HepG2 (cell line): ENCODE data around the gene RAN. TPM values are rescaled to one million over a fixed set of nuclear protein-coding genes. Genes with fewer than 3 reads are reported as not detected.

Experiments
- ATAC-seq: fragments of 200-7000 bp; cut with Tn5 transposase; 3 replicates; pipeline ENCODE4 v1.9.1; 2020; ENCODE audit warnings: mild to moderate bottlenecking, moderate library complexity
- BruUV-seq: library from RNA; stranded (reverse); fragments of 400-500 nt; replicated peaks from 2 replicates; lab custom pipeline; 2021; lab: Mats Ljungman, UMichigan
- CTCF ChIA-PET: fragments of 300-600 bp; formaldehyde crosslinking; extraction: SDS; loops from one replicate; lab custom pipeline; 2021; ENCODE audit warnings: low total read pairs, inconsistent platforms, low intra/inter-chr PET ratio; lab: Yijun Ruan, JAX
- POLR2A ChIA-PET: fragments of 350-600 bp; sonication (Branson Sonifier 250); formaldehyde crosslinking; loops from one replicate; lab custom pipeline; 2020; ENCODE audit warnings: antibody characterized with exemption, inconsistent platforms; lab: Yijun Ruan, JAX
- DNase-seq: peaks from one replicate; pipeline ENCODE4 v3.0.0-alpha.2; 2015; ENCODE audit warnings: low spot score
- FAIRE-seq: peaks from 3 replicates; lab custom pipeline; 2011; peaks lifted over from hg19 to GRCh38; lab: Jason Lieb, UNC
- H2AFZ ChIP-seq: one replicate; pipeline ENCODE4 v1.6.1; 2011; ENCODE audit warnings: low read length, inconsistent platforms
- H3K27ac ChIP-seq: fragments of 300-600 bp; 3 replicates; pipeline ENCODE4 v1.8.0; 2011; ENCODE audit warnings: mixed run types, mild to moderate bottlenecking, mixed read lengths, low read length, inconsistent platforms; ENCODE audit not compliant: insufficient read depth; ENCODE audit errors: extremely low read length
- H3K27me3 ChIP-seq, 2 experiments: fragments of 200-600 bp in 1 of 2; 2 replicates in 1 of 2; 3 replicates in 1 of 2; pipeline versions ENCODE4 v1.6.0 to v1.8.0; 2011; ENCODE audit warnings: low read length in 2 of 2, mild to moderate bottlenecking in 2 of 2, moderate library complexity in 2 of 2, inconsistent platforms in 1 of 2; ENCODE audit not compliant: insufficient read depth in 2 of 2, control insufficient read depth in 1 of 2
- H3K36me3 ChIP-seq, 2 experiments: fragments of 200-600 bp in 1 of 2; replicated peaks in 1 of 2; 2 replicates in 1 of 2; 3 replicates in 1 of 2; pipeline versions ENCODE4 v1.5.1 to v1.8.0; 2011; ENCODE audit warnings: low read length in 2 of 2, inconsistent platforms in 1 of 2; ENCODE audit not compliant: insufficient read depth in 2 of 2, control insufficient read depth in 1 of 2
- H3K4me1 ChIP-seq: 2 replicates; pipeline ENCODE4 v1.5.1; 2012; ENCODE audit warnings: low read length, inconsistent platforms; ENCODE audit not compliant: insufficient read depth
- H3K4me2 ChIP-seq: 2 replicates; pipeline ENCODE4 v1.6.0; 2011; ENCODE audit warnings: low read depth, low read length, inconsistent platforms
- H3K4me3 ChIP-seq, 3 experiments: fragments of 200-600 bp in 1 of 3; sonication (generic), shearing (Covaris generic) in 1 of 3; replicated peaks in 1 of 3; 2 replicates each; pipeline ENCODE4 v1.5.1; 2011 to 2016; ENCODE audit warnings: low read length in 3 of 3, inconsistent platforms in 2 of 3, low read depth in 2 of 3, mild to moderate bottlenecking in 2 of 3, control low read depth in 1 of 3, mixed read lengths in 1 of 3; ENCODE audit not compliant: insufficient read depth in 1 of 3
- H3K79me2 ChIP-seq: one replicate; pipeline ENCODE4 v1.6.1; 2011; ENCODE audit warnings: low read length, inconsistent platforms; ENCODE audit not compliant: insufficient read depth
- H3K9ac ChIP-seq: 2 replicates; pipeline ENCODE4 v1.6.0; 2011; ENCODE audit warnings: mild to moderate bottlenecking, low read depth, low read length, inconsistent platforms; ENCODE audit not compliant: insufficient read depth
- H3K9me3 ChIP-seq: 2 replicates; pipeline ENCODE4 v1.5.1; 2012; ENCODE audit warnings: mild to moderate bottlenecking, low read length
- H4K20me1 ChIP-seq: 2 replicates; pipeline ENCODE4 v1.6.0; 2011; ENCODE audit warnings: inconsistent platforms, mild to moderate bottlenecking, low read length, moderate library complexity; ENCODE audit not compliant: insufficient read depth
- ARID3A ChIP-seq: IDR thresholded peaks from 2 replicates; pipeline ENCODE4 v1.6.1; 2012; ENCODE audit warnings: low read depth, low read length, improper control_type of control experiment
- BRD4 ChIP-seq: sonication (generic); formaldehyde crosslinking; IDR thresholded peaks from 2 replicates; pipeline ENCODE4 v1.4.0; 2020; ENCODE audit warnings: missing genetic modification reagents
- HOXA9 ChIP-seq: sonication (generic); formaldehyde crosslinking; IDR thresholded peaks from 2 replicates; pipeline ENCODE4 v1.8.1; 2022; ENCODE audit warnings: missing genetic modification reagents, mild to moderate bottlenecking, moderate library complexity, borderline replicate concordance
- NFE2L1 ChIP-seq: sonication (generic); formaldehyde crosslinking; IDR thresholded peaks from 2 replicates; pipeline ENCODE4 v1.4.0; 2020; ENCODE audit warnings: missing genetic modification reagents, mild to moderate bottlenecking, borderline replicate concordance
- POLR2G ChIP-seq: fragments of 200-400 bp; formaldehyde crosslinking; IDR thresholded peaks from 2 replicates; pipeline ENCODE4 v1.6.1; 2018; ENCODE audit warnings: mild to moderate bottlenecking, low read depth, low read length, moderate library complexity
- PREB ChIP-seq: sonication (generic); formaldehyde crosslinking; IDR thresholded peaks from 2 replicates; pipeline ENCODE4 v1.4.0; 2020; ENCODE audit warnings: missing genetic modification reagents
- ZNF207 ChIP-seq: fragments of 450-650 bp; IDR thresholded peaks from 2 replicates; pipeline ENCODE4 v1.6.1; 2016; ENCODE audit warnings: antibody characterized with exemption, borderline replicate concordance
- ZNF3 ChIP-seq: IDR thresholded peaks from 2 replicates; pipeline ENCODE4 v1.7.0; 2017; ENCODE audit warnings: inconsistent platforms
- ZNF335 ChIP-seq: sonication (generic); formaldehyde crosslinking; IDR thresholded peaks from 2 replicates; pipeline ENCODE4 v1.4.0; 2020; ENCODE audit warnings: missing genetic modification reagents
- WGBS: methylation state at CpG from one replicate; pipeline ENCODE4 v1.1.6; 2017; ENCODE audit warnings: low lambda C conversion rate; 5-methylcytosine and 5-hydroxymethylcytosine counted together
- in situ Hi-C: cut with HindIII; loops from 2 replicates; pipeline ENCODE4 v1.10.0; 2017; ENCODE audit warnings: low pct_unique_long_range_greater_than_20kb; ENCODE audit not compliant: extremely low pct_ligation_motif_present
- intact Hi-C: fragments of 100-400 bp; cut with micrococcal nuclease; formaldehyde crosslinking; loops from one replicate; pipeline ENCODE4 v1.10.0; 2022; ENCODE audit not compliant: unreplicated experiment
- polyA plus RNA-seq, 8 experiments: library from polyadenylated mRNA; depleted of rRNA in 3 of 8; stranded (reverse) in 7 of 8; unstranded in 1 of 8; fragments of >200 nt; fragmentation: Illumina TruSeq in 4 of 8; extraction: Trizol in 4 of 8; gene quantifications; 2 replicates each; pipeline versions ENCODE4 v1.2.1 to v1.2.3, GENCODE V29; 2011 to 2016; ENCODE audit warnings: low read depth in 4 of 8, missing spikeins in 1 of 8, mixed read lengths in 1 of 8; ENCODE audit not compliant: insufficient read depth in 1 of 8
- total RNA-seq, 5 experiments: library from RNA; depleted of rRNA; stranded (reverse); fragments of >200 nt; fragmentation: Illumina TruSeq; extraction: Trizol; gene quantifications; 2 replicates each; pipeline ENCODE4 v1.2.3, GENCODE V29; 2016; ENCODE audit warnings: low read depth in 1 of 5

RAN gene
- total and polyA plus RNA-seq, 2 of the 13 experiments (the other 11 are each of a cell fraction or from before 2014, with no cell fraction given), result 1,335 to 1,630 TPM

GRCh38 chr12:130830246-130830551, 41.7 kb upstream of the RAN start (continued):
- no peak for TF ChIP-seq ZNF3 (CRISPR knock-in tag)
- TF ChIP-seq ZNF207, result no peak
- TF ChIP-seq PREB (CRISPR knock-in tag), result no peak
- no peak for TF ChIP-seq NFE2L1 (CRISPR knock-in tag)
- no peak for TF ChIP-seq ARID3A

GRCh38 chr12:130831246-130831645, 40.6 kb upstream of the RAN start:
- in situ Hi-C loops, result no loop called here
- DNase-seq (no peak), ATAC-seq (no peak), FAIRE-seq (no peak)
- 0 out of 5 replicates have a peak, but pooled peaks cover 0 to 2% of the 10 kb centered on the region in 2 experiments for H3K36me3 ChIP-seq
- H3K27ac ChIP-seq, result no peak overlapping the region
- ChIA-PET POLR2A (interaction anchor here (1.7 kb wide), 1 partner anchor 40 kb away, joined by 8 read pairs; no protein-coding TSS in a partner anchor), CTCF (no interaction called here)
- no peak overlapping the region for H3K4me2 ChIP-seq
- no peaks in the 10 kb centered on the region for H3K27me3 ChIP-seq
- H3K9ac ChIP-seq, result no peak overlapping the region
- BruUV-seq, result no TSS peak
- H3K79me2 ChIP-seq, result peaks cover 11% of the 10 kb centered on the region
- TF ChIP-seq HOXA9 (CRISPR knock-in tag) (no peak), ZNF335 (no peak), POLR2G (no peak), BRD4 (CRISPR knock-in tag) (no peak)
- 98% methylated on average over 4 of the region's 4 CpGs for WGBS
- intact Hi-C loops, result no loop called here
- H4K20me1 ChIP-seq, result no peaks in the 10 kb centered on the region
- H3K4me3 ChIP-seq, result no peak overlapping the region
- peaks cover 39% of the 10 kb centered on the region for H3K4me1 ChIP-seq
- no peak overlapping the region for H2AFZ ChIP-seq
- no peaks in the 10 kb centered on the region for H3K9me3 ChIP-seq
